ENCODE data around the gene CDK5RAP1. TPM values are rescaled to one million over a fixed set of nuclear protein-coding genes. Genes with fewer than 3 reads are reported as not detected.
"Not testable (repeated sequence)": the region's sequence is repeated elsewhere in the genome, so short reads cannot be mapped to it uniquely, and the experiment has no call there.

Gene CDK5RAP1
- total RNA-seq, 2 experiments from 2014 or later = 32.1 to 49.4 TPM

DNA sequence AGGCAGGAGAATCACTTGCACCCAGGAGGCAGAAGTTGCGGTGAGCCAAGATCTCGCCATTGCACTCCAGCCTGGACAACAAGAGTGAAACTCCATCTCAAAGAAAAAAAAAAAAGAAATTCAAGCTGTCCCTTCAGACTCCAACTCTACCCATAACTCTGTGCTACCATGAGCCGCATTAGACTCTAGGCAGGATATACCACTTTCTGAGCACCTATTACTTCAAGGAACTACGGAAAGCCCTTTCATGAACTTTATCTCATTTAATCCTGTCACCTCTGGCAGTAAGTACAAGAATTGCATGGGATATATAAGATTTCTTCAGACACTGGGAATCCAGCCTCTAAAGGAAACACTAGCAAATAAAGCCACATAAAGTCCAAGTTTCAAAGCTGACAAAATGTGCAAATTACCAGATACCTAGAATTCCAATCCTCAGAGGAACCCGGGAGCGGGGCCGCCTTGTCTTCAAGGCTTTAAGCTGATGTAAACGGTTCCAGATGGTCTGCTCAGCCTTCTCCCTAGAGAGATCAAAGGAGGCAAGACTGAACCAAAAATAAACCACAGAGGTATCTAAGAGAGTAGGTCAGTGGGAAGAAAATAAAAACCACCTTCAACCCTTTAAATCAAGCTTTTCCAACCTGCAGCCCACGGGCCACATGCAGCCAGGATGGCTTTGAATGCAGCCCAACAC is 9.4 kb downstream of the CDK5RAP1 start:
- Histone ChIP-seq H3K79me2 (ENCODE audit: insufficient read depth, low read depth, low read length) (peaks cover 13% of the 10 kb centered on the region; the same call in 1 of the 2 replicates), H4K20me1 (ENCODE audit: insufficient read depth, low read length) (no peaks in the 10 kb centered on the region), H3K36me3 (ENCODE audit: insufficient read depth, low read length) (peaks cover 89% of the 10 kb centered on the region), H3K27ac (ENCODE audit: low read depth, low read length, poor library complexity, severe bottlenecking) (no peak overlapping the region), H3K4me3 (ENCODE audit: low read depth, low read length, poor library complexity, severe bottlenecking) (no peak overlapping the region), H2AFZ (ENCODE audit: low read length) (no peak overlapping the region), H3K9me2 (ENCODE audit: insufficient read depth, low read length) (no peaks in the 10 kb centered on the region), H3K9me3 (ENCODE audit: low read length) (no peaks in the 10 kb centered on the region), H3K4me1 (ENCODE audit: insufficient read depth, low read length, poor library complexity, severe bottlenecking) (no peaks in the 10 kb centered on the region), H3K4me2 (ENCODE audit: low read length) (no peak overlapping the region)
- no peak for TF ChIP-seq EZH2phosphoT487 (IDR thresholded peaks at IDR 0.05; ENCODE audit: borderline replicate concordance, low read depth, low read length)
- TF ChIP-seq, protein P1, sequence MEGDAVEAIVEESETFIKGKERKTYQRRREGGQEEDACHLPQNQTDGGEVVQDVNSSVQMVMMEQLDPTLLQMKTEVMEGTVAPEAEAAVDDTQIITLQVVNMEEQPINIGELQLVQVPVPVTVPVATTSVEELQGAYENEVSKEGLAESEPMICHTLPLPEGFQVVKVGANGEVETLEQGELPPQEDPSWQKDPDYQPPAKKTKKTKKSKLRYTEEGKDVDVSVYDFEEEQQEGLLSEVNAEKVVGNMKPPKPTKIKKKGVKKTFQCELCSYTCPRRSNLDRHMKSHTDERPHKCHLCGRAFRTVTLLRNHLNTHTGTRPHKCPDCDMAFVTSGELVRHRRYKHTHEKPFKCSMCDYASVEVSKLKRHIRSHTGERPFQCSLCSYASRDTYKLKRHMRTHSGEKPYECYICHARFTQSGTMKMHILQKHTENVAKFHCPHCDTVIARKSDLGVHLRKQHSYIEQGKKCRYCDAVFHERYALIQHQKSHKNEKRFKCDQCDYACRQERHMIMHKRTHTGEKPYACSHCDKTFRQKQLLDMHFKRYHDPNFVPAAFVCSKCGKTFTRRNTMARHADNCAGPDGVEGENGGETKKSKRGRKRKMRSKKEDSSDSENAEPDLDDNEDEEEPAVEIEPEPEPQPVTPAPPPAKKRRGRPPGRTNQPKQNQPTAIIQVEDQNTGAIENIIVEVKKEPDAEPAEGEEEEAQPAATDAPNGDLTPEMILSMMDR (conservative IDR thresholded peaks at IDR 0.05; ENCODE audit: low read length) = no peak
- intact Hi-C loops (cut with micrococcal nuclease; ENCODE audit: unreplicated experiment) = no loop called here
- CTCF ChIA-PET (ENCODE audit: unreplicated experiment) = no interaction called here
- POLR2A ChIA-PET = interaction anchor here (0.6 to 0.7 kb wide), 2 partner anchors 19 to 788 kb away, joined by 3 to 7 read pairs; no protein-coding TSS in a partner anchor
- DNase-seq (ENCODE audit: low spot score) = no peak
- no TSS peak for BruUV-seq (replicated peaks)

DNA sequence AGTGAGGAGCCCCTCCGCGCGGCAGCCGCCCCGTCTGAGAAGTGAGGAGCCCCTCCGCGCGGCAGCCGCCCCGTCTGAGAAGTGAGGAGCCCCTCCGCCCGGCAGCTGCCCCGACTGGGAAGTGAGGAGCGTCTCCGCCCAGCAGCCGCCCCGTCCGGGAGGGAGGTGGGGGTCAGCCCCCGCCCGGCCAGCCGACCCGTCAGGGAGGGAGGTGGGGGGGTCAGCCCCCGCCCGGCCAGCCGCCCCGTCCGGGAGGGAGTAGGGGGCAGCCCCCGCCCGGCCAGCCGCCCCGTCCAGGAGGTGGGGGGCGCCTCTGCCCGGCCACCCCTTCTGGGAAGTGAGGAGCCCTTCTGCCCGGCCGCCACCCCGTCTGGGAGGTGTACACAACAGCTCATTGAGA is 12.0 kb downstream of the CDK5RAP1 start:
- H3K9me3 ChIP-seq (ENCODE audit: low read length); DNase-seq (ENCODE audit: low spot score); BruUV-seq (replicated peaks); H3K4me3 ChIP-seq (ENCODE audit: low read depth, low read length, poor library complexity, severe bottlenecking); H3K4me1 ChIP-seq (ENCODE audit: insufficient read depth, low read length, poor library complexity, severe bottlenecking); H4K20me1 ChIP-seq (ENCODE audit: insufficient read depth, low read length); H3K79me2 ChIP-seq (ENCODE audit: insufficient read depth, low read depth, low read length); H3K9me2 ChIP-seq (ENCODE audit: insufficient read depth, low read length); H3K27ac ChIP-seq (ENCODE audit: low read depth, low read length, poor library complexity, severe bottlenecking); intact Hi-C loops (cut with micrococcal nuclease; ENCODE audit: unreplicated experiment); H2AFZ ChIP-seq (ENCODE audit: low read length); CTCF ChIA-PET (ENCODE audit: unreplicated experiment); H3K4me2 ChIP-seq (ENCODE audit: low read length): not testable (repeated sequence)
- POLR2A ChIA-PET = interaction anchor here (0.6 kb wide), 1 partner anchor 50 kb away, joined by 3 read pairs; no protein-coding TSS in a partner anchor
- peaks cover 90% of the 10 kb centered on the region for H3K36me3 ChIP-seq (ENCODE audit: insufficient read depth, low read length)

DNA sequence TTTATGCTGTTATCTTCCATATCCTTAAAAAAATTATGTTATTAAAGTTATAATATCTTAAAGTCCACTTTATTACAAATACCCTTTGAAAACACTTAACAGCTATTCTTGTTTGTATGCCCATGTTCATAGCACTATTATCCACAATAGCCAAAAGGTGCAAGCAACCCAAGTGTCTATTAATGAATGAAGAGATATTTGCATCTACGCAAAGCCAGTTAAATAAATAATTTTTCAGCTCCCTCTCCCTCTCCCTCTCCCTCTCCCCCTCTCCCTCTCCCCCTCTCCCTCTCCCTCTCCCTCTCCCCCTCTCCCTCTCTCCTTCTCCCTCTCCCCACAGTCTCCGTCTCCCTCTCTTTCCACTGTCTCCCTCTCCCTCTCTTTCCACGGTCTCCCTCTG is 13.1 kb downstream of the CDK5RAP1 start:
- intact Hi-C loops (cut with micrococcal nuclease; ENCODE audit: unreplicated experiment) = no loop called here

More for the DNA sequence above, 13.1 kb downstream of the CDK5RAP1 start:
- no peak for DNase-seq (ENCODE audit: low spot score)
- H2AFZ ChIP-seq (ENCODE audit: low read length) = no peak overlapping the region
- no peak overlapping the region for H3K27ac ChIP-seq (ENCODE audit: low read depth, low read length, poor library complexity, severe bottlenecking)
- H3K9me3 ChIP-seq (ENCODE audit: low read length) = no peaks in the 10 kb centered on the region
- no peaks in the 10 kb centered on the region for H3K4me1 ChIP-seq (ENCODE audit: insufficient read depth, low read length, poor library complexity, severe bottlenecking)
- H3K4me2 ChIP-seq (ENCODE audit: low read length) = no peak overlapping the region
- peaks cover 86% of the 10 kb centered on the region for H3K36me3 ChIP-seq (ENCODE audit: insufficient read depth, low read length)
- H3K4me3 ChIP-seq (ENCODE audit: low read depth, low read length, poor library complexity, severe bottlenecking) = no peak overlapping the region
- no peaks in the 10 kb centered on the region for H4K20me1 ChIP-seq (ENCODE audit: insufficient read depth, low read length)
- POLR2A ChIA-PET = no interaction called here
- CTCF ChIA-PET (ENCODE audit: unreplicated experiment) = no interaction called here
- TF ChIP-seq, protein P1 (conservative IDR thresholded peaks at IDR 0.05; ENCODE audit: low read length) = no peak
- TF ChIP-seq EZH2phosphoT487 (IDR thresholded peaks at IDR 0.05; ENCODE audit: borderline replicate concordance, low read depth, low read length) = no peak
- H3K9me2 ChIP-seq (ENCODE audit: insufficient read depth, low read length) = no peaks in the 10 kb centered on the region
- H3K79me2 ChIP-seq (ENCODE audit: insufficient read depth, low read depth, low read length) = no peaks in the 10 kb centered on the region
- BruUV-seq (replicated peaks) = no TSS peak
